ENCODE measurements around the gene IFT122.

IFT122 gene

DNA sequence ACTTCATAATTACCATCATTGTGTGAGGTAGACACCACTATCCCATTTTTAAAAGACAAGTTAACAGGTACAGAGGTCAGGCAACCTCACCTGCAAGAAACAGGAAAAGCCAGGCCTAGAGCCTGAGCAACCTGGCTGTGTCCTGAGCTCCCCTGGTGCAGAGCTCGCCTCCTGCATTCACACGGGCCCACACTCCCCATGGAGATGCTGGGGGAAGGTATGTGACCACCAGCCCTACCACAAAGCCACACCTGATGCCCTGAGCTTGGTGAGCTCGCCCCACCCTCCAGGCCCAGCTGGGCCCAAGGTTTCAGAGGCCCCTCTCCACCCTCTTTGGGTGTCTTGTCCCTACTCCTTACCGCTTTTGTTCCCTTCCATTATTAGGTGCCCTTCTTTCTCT lies 10.4 kb upstream of the IFT122 start:
- TF ChIP-seq, protein P1, sequence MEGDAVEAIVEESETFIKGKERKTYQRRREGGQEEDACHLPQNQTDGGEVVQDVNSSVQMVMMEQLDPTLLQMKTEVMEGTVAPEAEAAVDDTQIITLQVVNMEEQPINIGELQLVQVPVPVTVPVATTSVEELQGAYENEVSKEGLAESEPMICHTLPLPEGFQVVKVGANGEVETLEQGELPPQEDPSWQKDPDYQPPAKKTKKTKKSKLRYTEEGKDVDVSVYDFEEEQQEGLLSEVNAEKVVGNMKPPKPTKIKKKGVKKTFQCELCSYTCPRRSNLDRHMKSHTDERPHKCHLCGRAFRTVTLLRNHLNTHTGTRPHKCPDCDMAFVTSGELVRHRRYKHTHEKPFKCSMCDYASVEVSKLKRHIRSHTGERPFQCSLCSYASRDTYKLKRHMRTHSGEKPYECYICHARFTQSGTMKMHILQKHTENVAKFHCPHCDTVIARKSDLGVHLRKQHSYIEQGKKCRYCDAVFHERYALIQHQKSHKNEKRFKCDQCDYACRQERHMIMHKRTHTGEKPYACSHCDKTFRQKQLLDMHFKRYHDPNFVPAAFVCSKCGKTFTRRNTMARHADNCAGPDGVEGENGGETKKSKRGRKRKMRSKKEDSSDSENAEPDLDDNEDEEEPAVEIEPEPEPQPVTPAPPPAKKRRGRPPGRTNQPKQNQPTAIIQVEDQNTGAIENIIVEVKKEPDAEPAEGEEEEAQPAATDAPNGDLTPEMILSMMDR (IDR thresholded peaks at IDR 0.05; ENCODE audit: insufficient read depth, low read depth, low read length, missing control alignments), result no peak
- DNase-seq (ENCODE audit: low read depth), result no peak
- no peak overlapping the region for H3K4me3 ChIP-seq (ENCODE audit: low read length)

DNA sequence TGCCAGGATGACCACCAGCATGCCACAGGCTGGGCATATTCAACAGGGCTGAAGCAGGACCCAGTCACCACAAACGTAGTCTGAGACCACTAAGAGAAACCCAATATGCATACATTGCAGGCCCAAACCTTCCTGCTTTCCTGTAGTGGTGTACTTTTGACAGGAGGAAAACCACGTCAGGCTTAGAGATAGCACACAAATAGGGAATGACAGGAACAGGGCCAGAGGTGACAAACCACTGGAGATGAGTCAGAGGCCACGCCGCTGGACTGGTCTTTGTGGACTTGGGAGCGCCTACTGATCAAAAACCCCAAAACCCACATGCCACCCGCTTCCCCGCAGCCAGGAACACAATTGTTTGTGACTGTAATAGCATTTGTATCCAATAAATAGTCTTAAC lies 8.0 kb upstream of the IFT122 start:
- TF ChIP-seq, protein P1 (IDR thresholded peaks at IDR 0.05; ENCODE audit: insufficient read depth, low read depth, low read length, missing control alignments), result no peak
- H3K4me3 ChIP-seq (ENCODE audit: low read length), result no peak overlapping the region
- no peak for DNase-seq (ENCODE audit: low read depth)

GRCh38 chr3:129432671-129433070 lies 7.4 kb upstream of the IFT122 start:
- DNase-seq (ENCODE audit: low read depth), result no peak
- H3K4me3 ChIP-seq (ENCODE audit: low read length), result no peak overlapping the region
- TF ChIP-seq, protein P1 (IDR thresholded peaks at IDR 0.05; ENCODE audit: insufficient read depth, low read depth, low read length, missing control alignments), result no peak

- TF ChIP-seq, protein P1 (IDR thresholded peaks at IDR 0.05; ENCODE audit: insufficient read depth, low read depth, low read length, missing control alignments), result no peak
- no peak for DNase-seq (ENCODE audit: low read depth)
- H3K4me3 ChIP-seq (ENCODE audit: low read length), result no peak overlapping the region
Measured at GRCh38 chr3:129433565-129433964, 6.5 kb upstream of the IFT122 start.

- no peak for DNase-seq (ENCODE audit: low read depth)
- no peak overlapping the region for H3K4me3 ChIP-seq (ENCODE audit: low read length)
- TF ChIP-seq, protein P1 (IDR thresholded peaks at IDR 0.05; ENCODE audit: insufficient read depth, low read depth, low read length, missing control alignments), result no peak
Measured at GRCh38 chr3:129434140-129434539, 5.9 kb upstream of the IFT122 start.

DNA sequence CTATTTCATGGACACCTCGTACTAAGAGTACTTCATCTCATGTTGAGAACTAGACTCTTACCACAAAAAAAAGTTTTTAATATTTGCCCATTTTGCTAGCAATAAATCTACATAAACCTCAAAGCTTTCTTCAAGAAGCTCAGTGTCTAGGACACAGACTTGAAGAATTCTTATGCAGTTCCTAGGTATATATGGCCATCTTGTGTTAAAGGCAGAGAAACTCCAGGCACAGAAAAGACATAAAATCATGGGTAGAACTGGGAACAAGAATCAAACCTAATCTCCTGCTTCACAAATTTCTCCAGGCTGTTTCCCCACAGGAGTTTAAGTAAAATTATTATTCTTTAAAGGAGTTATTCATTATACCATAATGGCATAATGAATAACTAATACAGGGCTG lies 4.7 kb upstream of the IFT122 start:
- no peak overlapping the region for H3K4me3 ChIP-seq (ENCODE audit: low read length)
- TF ChIP-seq, protein P1 (IDR thresholded peaks at IDR 0.05; ENCODE audit: insufficient read depth, low read depth, low read length, missing control alignments), result no peak
- no peak for DNase-seq (ENCODE audit: low read depth)

- peak; percentile 44 for DNase-seq (ENCODE audit: low read depth)
- H3K4me3 ChIP-seq (ENCODE audit: low read length), result peak overlapping the region; percentile 92
- TF ChIP-seq, protein P1 (IDR thresholded peaks at IDR 0.05; ENCODE audit: insufficient read depth, low read depth, low read length, missing control alignments), result no peak
Measured at GRCh38 chr3:129439226-129439816, 703 bp upstream of the IFT122 start.

Data from epithelial cell of esophagus (primary cell).